Fibroblast of lung (primary cell): Measurements from ENCODE around the gene HDDC2. TPM values are rescaled to one million over a fixed set of nuclear protein-coding genes. Genes with fewer than 3 reads are reported as not detected.
"Not testable (repeated sequence)": the region's sequence is repeated elsewhere in the genome, so short reads cannot be mapped to it uniquely, and the experiment has no call there.

Experiments
- DNase-seq, 2 donors: peaks; one replicate each; pipeline versions ENCODE4 v3.0.0 to v3.0.0-alpha.2; 2010; ENCODE audit warnings: low read depth in 2 of 2
- H2AFZ ChIP-seq: 2 replicates; pipeline ENCODE4 v1.5.1; 2012; ENCODE audit warnings: low read length, control low read depth, inconsistent platforms
- H3K27ac ChIP-seq: 2 replicates; pipeline ENCODE4 v1.5.1; 2011; ENCODE audit warnings: low read length, control low read depth; ENCODE audit not compliant: insufficient read depth
- H3K27me3 ChIP-seq: 2 replicates; pipeline ENCODE4 v1.5.1; 2011; ENCODE audit warnings: mild to moderate bottlenecking, low read length; ENCODE audit not compliant: control insufficient read depth, insufficient read depth
- H3K36me3 ChIP-seq: 2 replicates; pipeline ENCODE4 v1.5.1; 2011; ENCODE audit warnings: low read length; ENCODE audit not compliant: control insufficient read depth, insufficient read depth
- H3K4me1 ChIP-seq: 2 replicates; pipeline ENCODE4 v1.5.1; 2011; ENCODE audit warnings: low read length; ENCODE audit not compliant: control insufficient read depth, insufficient read depth; ENCODE audit errors: extremely low read depth
- H3K4me2 ChIP-seq: 2 replicates; pipeline ENCODE4 v1.5.1; 2011; ENCODE audit warnings: low read length, control low read depth; ENCODE audit not compliant: insufficient read depth; ENCODE audit errors: extremely low read depth
- H3K4me3 ChIP-seq, 4 experiments: fragments of 200-600 bp in 1 of 4; sonication (generic) in 1 of 4; replicated peaks in 1 of 4; 2 replicates each; pipeline ENCODE4 v1.5.1; 2011 to 2016; ENCODE audit warnings: low read length in 4 of 4, low read depth in 3 of 4, mild to moderate bottlenecking in 3 of 4, control low read depth in 2 of 4, inconsistent platforms in 1 of 4, mixed read lengths in 1 of 4; ENCODE audit not compliant: insufficient read depth in 1 of 4; ENCODE audit errors: control extremely low read depth in 1 of 4
- H3K79me2 ChIP-seq: 2 replicates; pipeline ENCODE4 v1.5.1; 2012; ENCODE audit warnings: mild to moderate bottlenecking, low read length, inconsistent platforms; ENCODE audit not compliant: control insufficient read depth, insufficient read depth
- H3K9ac ChIP-seq: 2 replicates; pipeline ENCODE4 v1.5.1; 2011; ENCODE audit warnings: mild to moderate bottlenecking, low read length, control low read depth; ENCODE audit not compliant: insufficient read depth
- H3K9me3 ChIP-seq: 2 replicates; pipeline ENCODE4 v1.5.1; 2012; ENCODE audit warnings: low read depth, low read length; ENCODE audit not compliant: control insufficient read depth, insufficient read depth
- H4K20me1 ChIP-seq: 2 replicates; pipeline ENCODE4 v1.5.1; 2011; ENCODE audit warnings: low read length; ENCODE audit not compliant: control insufficient read depth, insufficient read depth; ENCODE audit errors: extremely low read depth
- CTCF ChIP-seq, 2 donors: IDR thresholded peaks in 1 of 2; conservative IDR thresholded peaks in 1 of 2; 1 replicate in 1 of 2; 2 replicates in 1 of 2; pipeline ENCODE4 v1.5.1; 2011 to 2012; ENCODE audit warnings: low read length in 2 of 2, control low read depth in 1 of 2, inconsistent platforms in 1 of 2, low read depth in 1 of 2, mild to moderate bottlenecking in 1 of 2
- EZH2 ChIP-seq: IDR thresholded peaks from 2 replicates; pipeline ENCODE4 v1.5.1; 2012; ENCODE audit warnings: low read length, control low read depth, mild to moderate bottlenecking; ENCODE audit errors: missing control alignments
- polyA plus RNA-seq, 2 donors: library from polyadenylated mRNA; depleted of rRNA in 1 of 2; stranded (reverse) in 1 of 2; unstranded in 1 of 2; fragments of >200 nt; gene quantifications; 2 replicates each; pipeline ENCODE4 v1.2.1, GENCODE V29; 2011 to 2012; ENCODE audit warnings: missing spikeins in 1 of 2
- total RNA-seq: library from RNA; depleted of rRNA; stranded (reverse); fragments of >200 nt; gene quantifications from 2 replicates; pipeline ENCODE4 v1.2.1, GENCODE V29; 2014

The HDDC2 gene
- total and polyA plus RNA-seq, 2 donors (not counting 1 experiment from before 2014, with no cell fraction given) = 58.8 to 174 TPM

- Histone ChIP-seq H2AFZ (no peak overlapping the region), H3K79me2 (no peaks in the 10 kb centered on the region), H3K36me3 (peaks cover 2% of the 10 kb centered on the region), H3K9ac (no peak overlapping the region), H3K4me2 (no peak overlapping the region), H3K4me3 (no peak overlapping the region), H3K27me3 (no peaks in the 10 kb centered on the region), H3K9me3 (no peaks in the 10 kb centered on the region), H4K20me1 (no peaks in the 10 kb centered on the region), H3K27ac (no peak overlapping the region), H3K4me1 (no peaks in the 10 kb centered on the region)
- TF ChIP-seq CTCF (conservative IDR thresholded peaks at IDR 0.05 in 1 of 2, IDR thresholded peaks at IDR 0.05 in 1 of 2; ENCODE audit: low read depth in 1 of 2, low read length in 2 of 2) = no peak
- no peak for TF ChIP-seq EZH2
- DNase-seq = no peak
These were observed 14.0 kb downstream of the HDDC2 start for GRCh38 chr6:125287718-125288117.

GRCh38 chr6:125285936-125286335 is 15.8 kb downstream of the HDDC2 start:
- Histone ChIP-seq H3K79me2 (no peaks in the 10 kb centered on the region), H2AFZ (no peak overlapping the region), H3K27me3 (no peaks in the 10 kb centered on the region), H3K36me3 (peaks cover 2% of the 10 kb centered on the region), H4K20me1 (no peaks in the 10 kb centered on the region), H3K9me3 (no peaks in the 10 kb centered on the region), H3K4me2 (no peak overlapping the region), H3K4me3 (no peak overlapping the region), H3K4me1 (no peaks in the 10 kb centered on the region), H3K9ac (no peak overlapping the region), H3K27ac (no peak overlapping the region)
- TF ChIP-seq CTCF (conservative IDR thresholded peaks at IDR 0.05 in 1 of 2, IDR thresholded peaks at IDR 0.05 in 1 of 2; ENCODE audit: low read depth in 1 of 2, low read length in 2 of 2) = no peak
- no peak for TF ChIP-seq EZH2
- no peak for DNase-seq

GRCh38 chr6:125285353-125285752 is 16.4 kb downstream of the HDDC2 start:
- Histone ChIP-seq H3K4me2 (no peak overlapping the region), H3K4me1 (no peaks in the 10 kb centered on the region), H3K36me3 (peaks cover under 1% of the 10 kb centered on the region), H3K27me3 (no peaks in the 10 kb centered on the region), H3K9ac (no peak overlapping the region), H2AFZ (no peak overlapping the region), H3K9me3 (no peaks in the 10 kb centered on the region), H4K20me1 (no peaks in the 10 kb centered on the region), H3K4me3 (no peak overlapping the region), H3K27ac (no peak overlapping the region), H3K79me2 (no peaks in the 10 kb centered on the region)
- TF ChIP-seq EZH2 (no peak), CTCF (conservative IDR thresholded peaks at IDR 0.05 in 1 of 2, IDR thresholded peaks at IDR 0.05 in 1 of 2; ENCODE audit: low read depth in 1 of 2, low read length in 2 of 2) (no peak)
- DNase-seq = no peak

- not testable (repeated sequence) for H3K79me2 ChIP-seq, H3K9me3 ChIP-seq, H4K20me1 ChIP-seq, H3K27ac ChIP-seq, DNase-seq, H3K9ac ChIP-seq, H3K4me3 ChIP-seq, H3K4me2 ChIP-seq, H3K4me1 ChIP-seq, H2AFZ ChIP-seq, H3K27me3 ChIP-seq, H3K36me3 ChIP-seq
These were observed 19.3 kb downstream of the HDDC2 start for GRCh38 chr6:125282470-125282869.

GRCh38 chr6:125280370-125281035 is 21.3 kb downstream of the HDDC2 start:
- H4K20me1 ChIP-seq, H3K4me3 ChIP-seq, H3K9ac ChIP-seq, H3K79me2 ChIP-seq, H3K27ac ChIP-seq, DNase-seq, H3K27me3 ChIP-seq, H3K9me3 ChIP-seq, H3K4me1 ChIP-seq, H2AFZ ChIP-seq, H3K36me3 ChIP-seq, H3K4me2 ChIP-seq: not testable (repeated sequence)
